HepG2 (cell line): Measurements from ENCODE around the gene ZC3H7B. TPM values are rescaled to one million over a fixed set of nuclear protein-coding genes. Genes with fewer than 3 reads are reported as not detected.
A peak's percentile ranks its signal among the peaks of the same experiment; 100 is the strongest.

Experiments
- ASH2L ChIP-seq: fragments of 300-600, 200-600 bp; sonication (generic); IDR thresholded peaks from 2 replicates; pipeline ENCODE4 v1.7.0; 2017; ENCODE audit warnings: low read depth, mild to moderate bottlenecking, moderate library complexity, mixed read lengths, low read length; ENCODE audit not compliant: insufficient read length
- KDM3A ChIP-seq: IDR thresholded peaks from 2 replicates; pipeline ENCODE4 v1.6.1; 2018; ENCODE audit warnings: low read depth, missing compliant biosample characterization
- KLF11 ChIP-seq: IDR thresholded peaks from 2 replicates; pipeline ENCODE4 v1.6.1; 2016; ENCODE audit warnings: missing compliant biosample characterization
- NCOA2 ChIP-seq: sonication (generic); formaldehyde crosslinking; IDR thresholded peaks from 2 replicates; pipeline ENCODE4 v1.8.0; 2022; ENCODE audit warnings: inconsistent platforms
- NCOR1 ChIP-seq: fragments of 200-600 bp; sonication (generic); IDR thresholded peaks from 2 replicates; pipeline ENCODE4 v1.7.0; 2017; ENCODE audit warnings: antibody characterized with exemption, low read length, borderline replicate concordance
- PRPF4 ChIP-seq: fragments of 200-400 bp; formaldehyde crosslinking; IDR thresholded peaks from 2 replicates; pipeline ENCODE4 v1.6.1; 2016; ENCODE audit warnings: low read length, low read depth; ENCODE audit not compliant: poor library complexity, severe bottlenecking
- SALL1 ChIP-seq: sonication (generic); formaldehyde crosslinking; IDR thresholded peaks from 2 replicates; pipeline ENCODE4 v1.8.0; 2022; ENCODE audit warnings: mild to moderate bottlenecking, missing genetic modification reagents
- TAF1 ChIP-seq: sonication (generic); formaldehyde crosslinking; IDR thresholded peaks from 2 replicates; pipeline ENCODE4 v1.4.0; 2020; ENCODE audit warnings: missing genetic modification reagents
- ZNF101 ChIP-seq: sonication (generic); formaldehyde crosslinking; IDR thresholded peaks from 2 replicates; pipeline ENCODE4 v1.4.0; 2020; ENCODE audit warnings: mild to moderate bottlenecking, low read depth, missing genetic modification reagents, borderline replicate concordance
- ZNF143 ChIP-seq: sonication (generic); formaldehyde crosslinking; IDR thresholded peaks from 2 replicates; pipeline ENCODE4 v1.4.0; 2020; ENCODE audit warnings: missing genetic modification reagents
- ZNF430 ChIP-seq: sonication (generic); formaldehyde crosslinking; IDR thresholded peaks from 2 replicates; pipeline ENCODE4 v1.9.0; 2021; ENCODE audit warnings: mild to moderate bottlenecking, missing genetic modification reagents
- ZNF451 ChIP-seq: sonication (generic); formaldehyde crosslinking; IDR thresholded peaks from 2 replicates; pipeline ENCODE4 v1.5.0; 2020; ENCODE audit warnings: mild to moderate bottlenecking, missing genetic modification reagents
- ZNF777 ChIP-seq: sonication (generic); formaldehyde crosslinking; IDR thresholded peaks from 2 replicates; pipeline ENCODE4 v1.4.0; 2020; ENCODE audit warnings: missing genetic modification reagents
- ZSCAN12 ChIP-seq: sonication (generic); formaldehyde crosslinking; IDR thresholded peaks from 2 replicates; pipeline ENCODE4 v1.9.0; 2021; ENCODE audit warnings: mild to moderate bottlenecking, missing genetic modification reagents
- ZSCAN21 ChIP-seq: sonication (generic); formaldehyde crosslinking; IDR thresholded peaks from 2 replicates; pipeline ENCODE4 v1.8.0; 2022; ENCODE audit warnings: mild to moderate bottlenecking, missing genetic modification reagents, moderate library complexity, borderline replicate concordance
- polyA plus RNA-seq, 8 experiments: library from polyadenylated mRNA; depleted of rRNA in 3 of 8; stranded (reverse) in 7 of 8; unstranded in 1 of 8; fragments of >200 nt; fragmentation: Illumina TruSeq in 4 of 8; extraction: Trizol in 4 of 8; gene quantifications; 2 replicates each; pipeline versions ENCODE4 v1.2.1 to v1.2.3, GENCODE V29; 2011 to 2016; ENCODE audit warnings: low read depth in 4 of 8, missing spikeins in 1 of 8, mixed read lengths in 1 of 8; ENCODE audit not compliant: insufficient read depth in 1 of 8
- total RNA-seq, 5 experiments: library from RNA; depleted of rRNA; stranded (reverse); fragments of >200 nt; fragmentation: Illumina TruSeq; extraction: Trizol; gene quantifications; 2 replicates each; pipeline ENCODE4 v1.2.3, GENCODE V29; 2016; ENCODE audit warnings: low read depth in 1 of 5
- TF ChIP-seq, protein P1 (sequence below): sonication (generic); formaldehyde crosslinking; IDR thresholded peaks from 2 replicates; pipeline ENCODE4 v1.5.1; 2020; ENCODE audit warnings: missing genetic modification reagents, mild to moderate bottlenecking, borderline replicate concordance
- TF ChIP-seq, protein P2 (sequence below): sonication (generic); formaldehyde crosslinking; IDR thresholded peaks from 2 replicates; pipeline ENCODE4 v1.4.0; 2020; ENCODE audit warnings: missing genetic modification reagents
- TF ChIP-seq, protein P3 (sequence below): sonication (generic); formaldehyde crosslinking; IDR thresholded peaks from 2 replicates; pipeline ENCODE4 v1.4.0; 2020; ENCODE audit warnings: missing genetic modification reagents
- TF ChIP-seq, protein P4 (sequence below): sonication (generic); formaldehyde crosslinking; IDR thresholded peaks from 2 replicates; pipeline ENCODE4 v1.9.0; 2021; ENCODE audit warnings: missing genetic modification reagents, borderline replicate concordance

ZC3H7B gene
- total and polyA plus RNA-seq, 2 of the 13 experiments (the other 11 are each of a cell fraction or from before 2014, with no cell fraction given), result 26.4 to 37.2 TPM

DNA sequence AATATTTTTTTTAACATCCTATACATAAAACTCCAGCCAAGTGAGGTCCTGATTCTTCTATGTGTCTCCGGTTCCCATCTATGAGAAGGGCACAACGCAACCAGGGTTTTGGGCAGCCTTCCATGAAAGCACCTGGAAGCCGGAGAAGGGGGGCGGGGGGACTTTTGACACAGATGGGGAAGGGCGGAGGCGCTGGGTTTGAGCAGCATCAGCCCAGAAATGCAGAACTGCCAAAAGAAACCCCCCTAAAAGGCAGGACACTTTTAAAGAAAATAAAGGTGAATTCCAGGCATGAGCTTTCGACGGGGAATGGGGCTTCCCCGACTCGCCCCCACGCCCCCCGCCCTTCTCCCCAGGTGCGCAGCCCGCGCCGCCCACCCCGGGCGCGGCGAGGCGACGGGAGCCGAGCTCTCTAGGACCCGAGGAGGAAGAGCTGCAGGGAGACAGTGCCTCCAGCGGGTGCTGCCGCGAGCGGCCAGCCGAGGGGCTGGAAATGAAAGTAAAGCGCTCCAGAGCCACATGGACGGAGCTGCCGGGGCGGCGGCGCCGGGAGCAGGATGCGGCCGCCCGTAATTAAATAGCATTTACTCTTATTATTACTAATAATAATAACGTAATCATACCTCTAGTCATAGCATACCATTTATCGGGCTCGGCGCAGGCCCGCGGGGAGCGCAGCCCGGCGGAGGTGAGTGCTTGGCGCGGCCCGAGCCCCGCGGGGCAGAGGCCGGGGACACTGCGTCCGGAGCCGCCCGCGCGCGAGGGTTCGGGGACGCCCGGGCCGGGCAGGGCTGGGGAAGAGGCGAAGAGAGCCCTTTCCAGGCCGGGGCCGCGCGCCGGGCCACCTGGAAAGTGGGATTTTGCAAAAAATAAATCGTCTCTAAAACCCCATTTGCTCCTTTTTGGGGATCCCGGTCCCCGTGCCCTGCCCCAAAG, at the start of gene ZC3H7B (continued):
- TF ChIP-seq, protein P1, sequence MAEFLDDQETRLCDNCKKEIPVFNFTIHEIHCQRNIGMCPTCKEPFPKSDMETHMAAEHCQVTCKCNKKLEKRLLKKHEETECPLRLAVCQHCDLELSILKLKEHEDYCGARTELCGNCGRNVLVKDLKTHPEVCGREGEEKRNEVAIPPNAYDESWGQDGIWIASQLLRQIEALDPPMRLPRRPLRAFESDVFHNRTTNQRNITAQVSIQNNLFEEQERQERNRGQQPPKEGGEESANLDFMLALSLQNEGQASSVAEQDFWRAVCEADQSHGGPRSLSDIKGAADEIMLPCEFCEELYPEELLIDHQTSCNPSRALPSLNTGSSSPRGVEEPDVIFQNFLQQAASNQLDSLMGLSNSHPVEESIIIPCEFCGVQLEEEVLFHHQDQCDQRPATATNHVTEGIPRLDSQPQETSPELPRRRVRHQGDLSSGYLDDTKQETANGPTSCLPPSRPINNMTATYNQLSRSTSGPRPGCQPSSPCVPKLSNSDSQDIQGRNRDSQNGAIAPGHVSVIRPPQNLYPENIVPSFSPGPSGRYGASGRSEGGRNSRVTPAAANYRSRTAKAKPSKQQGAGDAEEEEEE (CRISPR knock-in tag), result no peak
- TF ChIP-seq ZNF143 (CRISPR knock-in tag) (peak; percentile 54; the same call in 1 of the 2 replicates), ZSCAN21 (0 out of 2 replicates have a peak, but pooled peaks have one; percentile 14), ZNF101 (CRISPR knock-in tag) (no peak), NCOR1 (0 out of 2 replicates have a peak, but pooled peaks have one; percentile 25), KDM3A (CRISPR knock-in tag) (peak; percentile 76; the same call in 1 of the 2 replicates), PRPF4 (no peak), KLF11 (CRISPR knock-in tag) (no peak), SALL1 (CRISPR knock-in tag) (peak; percentile 54), ASH2L (no peak), TAF1 (peak; percentile 78; the same call in 1 of the 2 replicates), ZSCAN12 (CRISPR knock-in tag) (peak; percentile 41; the same call in 1 of the 2 replicates), ZNF430 (peak; percentile 19; the same call in 1 of the 2 replicates), NCOA2 (CRISPR knock-in tag) (peak; percentile 52; the same call in 1 of the 2 replicates), ZNF777 (peak; percentile 45; the same call in 1 of the 2 replicates), ZNF451 (peak; percentile 44; the same call in 1 of the 2 replicates)
- TF ChIP-seq, protein P2, sequence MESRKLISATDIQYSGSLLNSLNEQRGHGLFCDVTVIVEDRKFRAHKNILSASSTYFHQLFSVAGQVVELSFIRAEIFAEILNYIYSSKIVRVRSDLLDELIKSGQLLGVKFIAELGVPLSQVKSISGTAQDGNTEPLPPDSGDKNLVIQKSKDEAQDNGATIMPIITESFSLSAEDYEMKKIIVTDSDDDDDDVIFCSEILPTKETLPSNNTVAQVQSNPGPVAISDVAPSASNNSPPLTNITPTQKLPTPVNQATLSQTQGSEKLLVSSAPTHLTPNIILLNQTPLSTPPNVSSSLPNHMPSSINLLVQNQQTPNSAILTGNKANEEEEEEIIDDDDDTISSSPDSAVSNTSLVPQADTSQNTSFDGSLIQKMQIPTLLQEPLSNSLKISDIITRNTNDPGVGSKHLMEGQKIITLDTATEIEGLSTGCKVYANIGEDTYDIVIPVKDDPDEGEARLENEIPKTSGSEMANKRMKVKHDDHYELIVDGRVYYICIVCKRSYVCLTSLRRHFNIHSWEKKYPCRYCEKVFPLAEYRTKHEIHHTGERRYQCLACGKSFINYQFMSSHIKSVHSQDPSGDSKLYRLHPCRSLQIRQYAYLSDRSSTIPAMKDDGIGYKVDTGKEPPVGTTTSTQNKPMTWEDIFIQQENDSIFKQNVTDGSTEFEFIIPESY (CRISPR knock-in tag), result 0 out of 2 replicates have a peak, but pooled peaks have one; percentile 48
- TF ChIP-seq, protein P3, sequence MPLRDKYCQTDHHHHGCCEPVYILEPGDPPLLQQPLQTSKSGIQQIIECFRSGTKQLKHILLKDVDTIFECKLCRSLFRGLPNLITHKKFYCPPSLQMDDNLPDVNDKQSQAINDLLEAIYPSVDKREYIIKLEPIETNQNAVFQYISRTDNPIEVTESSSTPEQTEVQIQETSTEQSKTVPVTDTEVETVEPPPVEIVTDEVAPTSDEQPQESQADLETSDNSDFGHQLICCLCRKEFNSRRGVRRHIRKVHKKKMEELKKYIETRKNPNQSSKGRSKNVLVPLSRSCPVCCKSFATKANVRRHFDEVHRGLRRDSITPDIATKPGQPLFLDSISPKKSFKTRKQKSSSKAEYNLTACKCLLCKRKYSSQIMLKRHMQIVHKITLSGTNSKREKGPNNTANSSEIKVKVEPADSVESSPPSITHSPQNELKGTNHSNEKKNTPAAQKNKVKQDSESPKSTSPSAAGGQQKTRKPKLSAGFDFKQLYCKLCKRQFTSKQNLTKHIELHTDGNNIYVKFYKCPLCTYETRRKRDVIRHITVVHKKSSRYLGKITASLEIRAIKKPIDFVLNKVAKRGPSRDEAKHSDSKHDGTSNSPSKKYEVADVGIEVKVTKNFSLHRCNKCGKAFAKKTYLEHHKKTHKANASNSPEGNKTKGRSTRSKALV (CRISPR knock-in tag), result peak; percentile 79; the same call in 1 of the 2 replicates
- TF ChIP-seq, protein P4, sequence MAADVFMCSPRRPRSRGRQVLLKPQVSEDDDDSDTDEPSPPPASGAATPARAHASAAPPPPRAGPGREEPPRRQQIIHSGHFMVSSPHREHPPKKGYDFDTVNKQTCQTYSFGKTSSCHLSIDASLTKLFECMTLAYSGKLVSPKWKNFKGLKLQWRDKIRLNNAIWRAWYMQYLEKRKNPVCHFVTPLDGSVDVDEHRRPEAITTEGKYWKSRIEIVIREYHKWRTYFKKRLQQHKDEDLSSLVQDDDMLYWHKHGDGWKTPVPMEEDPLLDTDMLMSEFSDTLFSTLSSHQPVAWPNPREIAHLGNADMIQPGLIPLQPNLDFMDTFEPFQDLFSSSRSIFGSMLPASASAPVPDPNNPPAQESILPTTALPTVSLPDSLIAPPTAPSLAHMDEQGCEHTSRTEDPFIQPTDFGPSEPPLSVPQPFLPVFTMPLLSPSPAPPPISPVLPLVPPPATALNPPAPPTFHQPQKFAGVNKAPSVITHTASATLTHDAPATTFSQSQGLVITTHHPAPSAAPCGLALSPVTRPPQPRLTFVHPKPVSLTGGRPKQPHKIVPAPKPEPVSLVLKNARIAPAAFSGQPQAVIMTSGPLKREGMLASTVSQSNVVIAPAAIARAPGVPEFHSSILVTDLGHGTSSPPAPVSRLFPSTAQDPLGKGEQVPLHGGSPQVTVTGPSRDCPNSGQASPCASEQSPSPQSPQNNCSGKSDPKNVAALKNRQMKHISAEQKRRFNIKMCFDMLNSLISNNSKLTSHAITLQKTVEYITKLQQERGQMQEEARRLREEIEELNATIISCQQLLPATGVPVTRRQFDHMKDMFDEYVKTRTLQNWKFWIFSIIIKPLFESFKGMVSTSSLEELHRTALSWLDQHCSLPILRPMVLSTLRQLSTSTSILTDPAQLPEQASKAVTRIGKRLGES (CRISPR knock-in tag), result no peak
